Measurements from ENCODE around the gene CPA5.

- TF ChIP-seq CTCF (IDR thresholded peaks at IDR 0.05) (no peak), EZH2 (IDR thresholded peaks at IDR 0.05) (no peak)
Measured at GRCh38 chr7:130297628-130298543, 46.7 kb upstream of the CPA5 start.
